Measurements from ENCODE around the gene NDUFA6.
"Not testable (repeated sequence)": the region's sequence is repeated elsewhere in the genome, so short reads cannot be mapped to it uniquely, and the experiment has no call there.

NDUFA6 gene

DNA sequence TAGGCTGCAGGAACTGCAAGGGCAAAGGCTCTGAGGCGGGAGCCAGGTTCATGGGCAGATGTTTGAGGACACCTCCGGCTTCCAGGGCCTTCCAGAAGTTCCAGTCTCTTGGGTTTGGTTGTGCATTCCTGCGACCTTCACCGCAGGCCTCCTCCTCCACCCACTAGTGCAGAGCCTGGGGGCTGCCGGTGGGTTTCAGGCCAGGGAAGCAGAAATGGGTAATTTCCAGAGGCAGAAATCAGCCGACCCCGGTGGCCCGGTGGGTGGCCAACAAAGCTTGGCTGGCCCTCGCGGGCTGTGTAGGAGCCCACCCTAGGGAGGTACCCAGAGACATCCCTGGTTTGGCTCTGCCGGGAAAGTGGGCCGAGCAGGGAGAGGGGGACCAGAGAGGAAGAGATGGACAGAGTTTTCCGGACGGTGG, 16.9 kb downstream of the NDUFA6 start:
- FAIRE-seq (peak; percentile 54), DNase-seq (ENCODE audit: insufficient read length) (no peak)
- no peak for TF ChIP-seq POLR2AphosphoS5 (IDR thresholded peaks at IDR 0.05; ENCODE audit: low read depth, low read length)
- no peak for TF ChIP-seq TAF1 (IDR thresholded peaks at IDR 0.05; ENCODE audit: borderline replicate concordance, low read depth, low read length)
- TF ChIP-seq POLR2A (IDR thresholded peaks at IDR 0.05; ENCODE audit: low read depth, low read length), result no peak

DNA sequence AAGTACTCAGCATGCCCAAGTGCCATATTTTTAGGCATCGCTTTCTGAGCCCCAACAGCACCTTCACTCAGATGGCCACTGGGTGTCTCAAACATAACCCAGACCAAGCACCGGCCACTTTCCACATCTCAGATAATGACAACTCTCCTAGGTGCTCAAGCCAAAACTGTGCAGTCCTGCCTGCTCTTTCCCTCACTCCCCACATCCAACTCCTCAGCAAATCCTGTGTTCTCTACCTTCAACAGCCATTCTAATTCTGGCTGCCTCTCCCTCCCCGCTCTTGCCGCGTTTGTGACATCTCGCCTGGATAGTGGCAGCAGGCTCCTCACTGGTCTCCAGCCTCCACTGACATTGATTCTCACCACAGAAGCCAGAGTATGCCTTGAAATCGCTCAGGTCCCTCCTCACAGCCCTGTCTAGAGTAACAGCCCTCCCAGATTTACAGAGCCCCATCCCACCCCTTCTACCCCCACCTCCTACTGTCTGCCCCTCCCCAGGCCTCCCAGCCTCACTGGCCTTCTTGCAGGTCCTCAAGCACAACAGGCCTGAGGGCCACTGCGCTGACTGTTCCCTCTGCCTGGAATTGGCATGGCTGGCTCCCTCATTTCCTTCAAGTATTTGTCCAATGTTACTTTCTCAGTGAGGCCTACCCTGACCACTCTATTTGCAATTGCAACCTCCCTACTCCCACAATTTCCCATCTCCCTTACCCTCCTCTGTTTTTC, 17.8 kb downstream of the NDUFA6 start:
- no peak for FAIRE-seq
- TF ChIP-seq POLR2A (IDR thresholded peaks at IDR 0.05; ENCODE audit: low read depth, low read length) (no peak), POLR2AphosphoS5 (IDR thresholded peaks at IDR 0.05; ENCODE audit: low read depth, low read length) (no peak), TAF1 (IDR thresholded peaks at IDR 0.05; ENCODE audit: borderline replicate concordance, low read depth, low read length) (no peak)

DNA sequence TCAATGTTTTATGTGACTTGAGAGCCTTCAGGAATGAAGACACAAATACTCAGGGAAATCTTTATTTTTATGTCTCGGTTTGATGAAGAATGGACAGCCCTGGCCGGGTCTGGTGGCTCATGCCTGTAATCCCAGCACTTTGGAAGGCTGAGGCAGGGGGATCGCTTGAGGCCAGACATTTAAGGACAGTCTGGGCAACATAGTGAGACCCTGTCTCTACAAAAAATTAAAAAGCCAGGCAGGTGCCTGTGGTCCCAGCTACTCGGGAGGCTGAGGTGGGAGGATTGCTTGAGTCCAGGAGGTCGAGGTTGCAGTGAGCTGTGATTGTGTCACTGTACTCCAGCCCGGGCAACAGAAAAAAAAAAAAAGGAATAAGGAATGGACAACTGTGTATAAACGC, 19.1 kb downstream of the NDUFA6 start:
- FAIRE-seq, result peak; percentile 17
- not testable (repeated sequence) for DNase-seq (ENCODE audit: insufficient read length)

More for the DNA sequence above, 17.8 kb downstream of the NDUFA6 start:
- no peak for DNase-seq (ENCODE audit: insufficient read length)

DNA sequence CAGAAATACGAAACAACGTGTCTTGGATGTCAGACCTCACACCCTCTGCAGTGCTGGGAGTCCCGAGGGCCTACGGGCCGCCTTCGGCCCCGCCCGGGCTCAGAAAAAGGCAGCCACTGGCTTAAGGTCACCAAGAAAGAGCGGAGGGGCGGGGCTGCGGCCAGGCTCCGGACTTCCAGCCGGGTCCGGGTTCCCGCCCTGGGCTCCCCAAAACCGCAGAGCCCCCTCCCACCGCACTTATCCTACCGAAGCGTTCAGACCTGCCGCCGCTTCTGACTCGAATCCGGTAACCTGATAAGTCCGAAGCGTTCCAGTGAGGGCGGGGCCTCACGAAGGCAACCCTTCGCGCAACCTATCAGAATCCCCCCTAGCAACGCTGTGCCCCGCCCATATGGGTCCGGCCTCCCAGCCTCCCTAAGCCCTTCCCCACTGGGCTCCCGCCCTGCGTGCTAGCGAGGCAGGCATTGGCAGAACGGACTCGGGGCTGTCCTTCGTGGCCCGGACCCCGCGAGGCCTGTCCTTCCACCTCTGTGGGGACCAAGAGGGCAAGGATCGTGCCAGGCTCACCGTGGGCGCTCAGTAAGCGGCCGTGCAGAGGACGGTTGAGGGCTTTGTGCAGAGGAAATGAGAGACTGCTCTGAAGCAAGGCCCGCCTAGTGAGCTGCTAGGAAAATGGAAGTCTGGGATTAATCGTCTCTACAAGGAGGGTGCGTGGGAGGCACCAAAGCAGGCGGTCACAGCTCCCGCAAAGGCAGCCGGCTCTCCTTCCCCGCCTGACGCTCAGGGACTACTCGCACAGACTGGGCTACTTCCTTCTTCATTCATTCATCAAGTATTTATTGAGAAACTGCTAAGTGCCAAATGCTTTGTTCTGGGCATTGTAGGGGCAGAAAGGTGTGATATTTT, 19.8 kb downstream of the NDUFA6 start, which contains the start of gene NAGA:
Gene NAGA, minus strand, starts transcription at position 296 of the 906 bp plus-strand sequence. CDS start 515 bp downstream, outside the sequence.
- peak; percentile 97 for DNase-seq (ENCODE audit: insufficient read length)
- peak; percentile 100 for FAIRE-seq
- TF ChIP-seq POLR2AphosphoS5 (IDR thresholded peaks at IDR 0.05; ENCODE audit: low read depth, low read length) (peak; percentile 48; the same call in 1 of the 2 replicates), POLR2A (IDR thresholded peaks at IDR 0.05; ENCODE audit: low read depth, low read length) (peak; percentile 80), TAF1 (IDR thresholded peaks at IDR 0.05; ENCODE audit: borderline replicate concordance, low read depth, low read length) (peak; percentile 41; the same call in 1 of the 2 replicates)

DNA sequence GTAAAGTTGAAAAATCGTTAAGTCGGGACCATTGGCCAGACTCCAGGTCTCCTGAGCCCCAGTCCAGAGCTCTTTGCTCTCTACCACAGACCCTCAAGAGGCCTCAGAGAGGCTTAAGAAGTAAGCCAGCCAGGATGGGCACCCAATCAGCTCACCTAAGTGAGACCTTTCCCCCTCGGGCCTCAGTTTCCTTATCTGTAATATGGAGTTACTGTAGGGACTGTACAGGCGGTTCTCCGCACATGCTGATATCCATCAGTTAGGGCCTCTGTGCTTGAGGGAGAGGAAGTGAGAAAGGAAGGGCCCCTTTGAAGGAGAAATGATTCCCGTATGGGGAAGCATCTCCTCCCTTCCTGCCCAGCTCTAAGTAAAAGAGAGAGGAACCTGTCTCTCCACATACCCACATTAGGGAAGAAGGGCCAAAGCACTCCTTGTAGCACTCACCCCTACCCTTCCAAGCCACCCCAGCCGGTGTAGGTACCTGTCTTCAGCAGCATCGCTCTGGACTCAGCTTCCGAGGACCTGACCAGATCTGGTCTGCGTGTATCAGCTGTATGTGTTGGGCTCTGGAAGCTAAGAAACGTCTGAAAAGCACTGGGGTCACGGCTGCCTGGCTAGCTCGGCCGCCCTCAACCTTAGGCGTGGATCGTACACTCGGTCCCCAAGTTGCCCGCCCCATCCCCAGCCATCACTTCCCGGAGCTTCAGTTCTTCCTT, 20.6 kb downstream of the NDUFA6 start:
- TF ChIP-seq POLR2AphosphoS5 (IDR thresholded peaks at IDR 0.05; ENCODE audit: low read depth, low read length), result no peak
- TF ChIP-seq TAF1 (IDR thresholded peaks at IDR 0.05; ENCODE audit: borderline replicate concordance, low read depth, low read length), result no peak
- TF ChIP-seq POLR2A (IDR thresholded peaks at IDR 0.05; ENCODE audit: low read depth, low read length), result no peak
- no peak for FAIRE-seq
- peak; percentile 34 for DNase-seq (ENCODE audit: insufficient read length)

- no peak for TF ChIP-seq POLR2A (IDR thresholded peaks at IDR 0.05; ENCODE audit: low read depth, low read length)
- TF ChIP-seq TAF1 (IDR thresholded peaks at IDR 0.05; ENCODE audit: borderline replicate concordance, low read depth, low read length), result no peak
- TF ChIP-seq POLR2AphosphoS5 (IDR thresholded peaks at IDR 0.05; ENCODE audit: low read depth, low read length), result no peak
- FAIRE-seq (no peak), DNase-seq (ENCODE audit: insufficient read length) (no peak)
Observed at GRCh38 chr22:42068291-42068690, 22.3 kb downstream of the NDUFA6 start.

DNA sequence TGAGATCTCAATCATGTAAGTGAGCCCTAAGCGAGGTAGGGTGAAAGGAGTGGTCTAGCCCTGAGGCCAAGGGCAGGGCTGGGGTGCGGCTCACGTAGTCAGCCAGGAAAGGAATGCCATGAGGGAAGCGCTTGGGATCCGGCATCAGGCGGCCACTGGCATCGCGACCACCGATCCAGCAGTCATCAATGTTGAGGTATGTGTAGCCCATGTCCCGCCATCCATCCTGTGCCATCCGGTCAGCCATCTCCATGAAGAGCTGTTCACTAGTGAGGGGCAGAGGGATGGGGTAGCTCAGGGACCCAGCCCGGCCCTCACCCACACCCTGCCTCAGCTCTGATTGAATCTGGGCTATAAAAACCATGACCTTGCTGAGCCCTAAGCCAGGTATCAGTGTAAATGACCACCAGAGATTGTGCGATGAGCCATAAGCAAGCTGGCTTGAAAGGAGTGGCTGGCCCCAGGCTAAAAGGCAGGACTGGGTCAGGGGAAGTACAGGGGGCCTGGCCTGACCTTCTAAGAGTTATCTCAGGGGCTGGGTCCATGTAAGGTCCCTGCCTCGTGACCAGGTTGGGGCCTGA, 22.8 kb downstream of the NDUFA6 start:
- TF ChIP-seq POLR2A (IDR thresholded peaks at IDR 0.05; ENCODE audit: low read depth, low read length) (no peak), TAF1 (IDR thresholded peaks at IDR 0.05; ENCODE audit: borderline replicate concordance, low read depth, low read length) (no peak)
- FAIRE-seq (no peak), DNase-seq (ENCODE audit: insufficient read length) (no peak)

- TF ChIP-seq POLR2AphosphoS5 (IDR thresholded peaks at IDR 0.05; ENCODE audit: low read depth, low read length), result no peak
- FAIRE-seq (no peak), DNase-seq (ENCODE audit: insufficient read length) (no peak)
Observed at GRCh38 chr22:42066937-42067336, 23.6 kb downstream of the NDUFA6 start.

DNA sequence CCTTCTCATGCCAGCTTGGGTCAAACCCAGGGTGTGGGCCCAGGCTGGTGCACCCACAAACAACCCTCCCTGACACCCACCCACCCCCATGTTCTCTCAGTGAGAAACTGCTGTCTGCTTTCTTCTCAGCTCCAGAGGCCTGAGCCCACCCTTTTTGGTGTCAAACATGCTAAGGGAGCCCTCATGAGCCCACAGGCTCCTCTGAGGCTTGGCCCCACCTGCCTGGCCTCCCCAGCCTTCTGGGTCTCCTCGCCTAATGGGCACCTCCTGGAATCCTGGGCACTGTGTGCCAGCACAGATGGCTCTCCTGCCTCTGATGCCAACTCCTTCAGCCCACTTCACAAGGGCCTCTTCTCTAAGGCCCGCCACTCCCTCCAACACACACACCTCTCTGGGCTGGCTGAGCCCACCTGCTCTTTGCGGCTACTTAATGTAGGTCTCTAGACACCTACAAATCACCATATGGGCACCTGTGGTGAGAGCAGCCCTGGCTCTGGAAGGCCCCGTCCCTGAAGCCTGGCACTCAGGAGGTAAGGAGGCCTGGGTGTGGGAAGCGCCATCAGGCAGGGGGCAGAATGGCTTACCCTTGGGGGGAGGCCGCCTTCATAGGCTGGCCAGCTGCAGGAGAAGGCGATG, 24.3 kb downstream of the NDUFA6 start:
- DNase-seq (ENCODE audit: insufficient read length) (no peak), FAIRE-seq (no peak)
- TF ChIP-seq POLR2AphosphoS5 (IDR thresholded peaks at IDR 0.05; ENCODE audit: low read depth, low read length) (no peak), TAF1 (IDR thresholded peaks at IDR 0.05; ENCODE audit: borderline replicate concordance, low read depth, low read length) (no peak), POLR2A (IDR thresholded peaks at IDR 0.05; ENCODE audit: low read depth, low read length) (no peak)

DNA sequence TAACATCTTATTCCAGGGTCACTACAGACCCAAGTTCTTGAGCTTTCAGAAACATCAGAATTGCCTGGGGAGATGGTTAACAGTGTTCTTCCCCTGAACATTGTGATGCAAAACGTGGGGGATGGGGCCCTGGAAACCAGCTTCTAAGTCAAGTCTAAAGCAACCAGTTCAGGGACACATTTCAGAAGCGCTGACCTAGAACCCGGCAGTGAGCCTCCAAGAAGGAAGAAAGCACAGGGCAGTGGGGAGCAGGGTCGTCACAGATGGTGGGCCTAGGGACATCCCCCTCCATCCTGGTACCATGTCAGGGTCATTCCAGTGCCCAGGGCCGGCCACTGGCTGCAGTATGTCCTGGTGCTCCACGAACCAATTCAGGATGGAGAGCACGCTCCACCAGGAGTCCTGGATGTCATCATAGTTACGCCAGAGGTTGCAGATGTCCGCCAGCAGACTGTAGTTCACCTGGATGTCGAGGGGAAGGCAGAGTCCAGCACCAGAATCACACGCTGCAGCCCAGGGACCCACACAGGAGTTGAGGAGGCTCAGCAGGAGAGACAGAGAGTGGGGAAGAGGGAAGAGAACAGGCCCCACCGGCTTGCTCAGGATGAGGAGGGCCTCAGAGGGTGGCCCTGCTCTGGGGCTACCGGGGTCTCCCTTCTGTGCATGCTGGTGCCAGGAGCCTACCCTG, 25.0 kb downstream of the NDUFA6 start:
- TF ChIP-seq TAF1 (IDR thresholded peaks at IDR 0.05; ENCODE audit: borderline replicate concordance, low read depth, low read length), result no peak
- no peak for TF ChIP-seq POLR2AphosphoS5 (IDR thresholded peaks at IDR 0.05; ENCODE audit: low read depth, low read length)
- no peak for TF ChIP-seq POLR2A (IDR thresholded peaks at IDR 0.05; ENCODE audit: low read depth, low read length)
- DNase-seq (ENCODE audit: insufficient read length) (no peak), FAIRE-seq (no peak)
